H9 (cell line): ENCODE data around the gene SOD3. TPM values are rescaled to one million over a fixed set of nuclear protein-coding genes. Genes with fewer than 3 reads are reported as not detected.

Experiments used
- DNase-seq: peaks from one replicate; pipeline ENCODE4 v3.0.0-alpha.2; 2017
- H2AFZ ChIP-seq: one replicate; pipeline ENCODE4 v1.6.1; 2013; ENCODE audit warnings: mild to moderate bottlenecking, low read length, control low read depth, moderate library complexity
- H2AK5ac ChIP-seq: 2 replicates; pipeline ENCODE4 v1.6.1; 2013; ENCODE audit warnings: low read length, control low read depth, mixed read lengths; ENCODE audit not compliant: insufficient read length
- H2BK120ac ChIP-seq: one replicate; pipeline ENCODE4 v1.6.1; 2013; ENCODE audit warnings: low read depth, mild to moderate bottlenecking, low read length, control low read depth, inconsistent platforms; ENCODE audit not compliant: poor library complexity, severe bottlenecking
- H2BK12ac ChIP-seq: 2 replicates; pipeline ENCODE4 v1.6.1; 2013; ENCODE audit warnings: low read length, control low read depth, mixed read lengths, low read depth; ENCODE audit not compliant: insufficient read length
- H2BK15ac ChIP-seq: 2 replicates; pipeline ENCODE4 v1.6.1; 2013; ENCODE audit warnings: low read depth, low read length, control low read depth
- H2BK20ac ChIP-seq: one replicate; pipeline ENCODE4 v1.6.1; 2013; ENCODE audit warnings: low read depth, mild to moderate bottlenecking, low read length, control low read depth, inconsistent platforms; ENCODE audit not compliant: poor library complexity, severe bottlenecking
- H2BK5ac ChIP-seq: 2 replicates; pipeline ENCODE4 v1.6.1; 2013; ENCODE audit warnings: low read length, control low read depth, mixed read lengths; ENCODE audit not compliant: insufficient read length
- H3K14ac ChIP-seq: 2 replicates; pipeline ENCODE4 v1.6.1; 2013; ENCODE audit warnings: low read length, control low read depth; ENCODE audit not compliant: insufficient read depth
- H3K18ac ChIP-seq: 2 replicates; pipeline ENCODE4 v1.6.1; 2013; ENCODE audit warnings: low read depth, mild to moderate bottlenecking, mixed read lengths, low read length, control low read depth; ENCODE audit not compliant: insufficient read length
- H3K23ac ChIP-seq: 2 replicates; pipeline ENCODE4 v1.6.1; 2013; ENCODE audit warnings: low read length, control low read depth, mixed read lengths, low read depth; ENCODE audit not compliant: insufficient read length
- H3K23me2 ChIP-seq: 2 replicates; pipeline ENCODE4 v1.6.1; 2013; ENCODE audit warnings: low read depth, mild to moderate bottlenecking, mixed read lengths, low read length, control low read depth; ENCODE audit not compliant: insufficient read length, poor library complexity, severe bottlenecking
- H3K27ac ChIP-seq: 2 replicates; pipeline ENCODE4 v1.5.1; 2013; ENCODE audit warnings: low read length, control low read depth, mixed read lengths, low read depth; ENCODE audit not compliant: insufficient read length
- H3K27me3 ChIP-seq: 2 replicates; pipeline ENCODE4 v1.6.1; 2013; ENCODE audit warnings: low read length, control low read depth, inconsistent platforms; ENCODE audit not compliant: insufficient read depth
- H3K4ac ChIP-seq: 2 replicates; pipeline ENCODE4 v1.6.1; 2013; ENCODE audit warnings: low read depth, mild to moderate bottlenecking, control low read depth, inconsistent platforms, low read length, moderate library complexity
- H3K4me1 ChIP-seq: 2 replicates; pipeline ENCODE4 v1.6.1; 2013; ENCODE audit warnings: low read length, control low read depth, inconsistent platforms; ENCODE audit not compliant: insufficient read depth
- H3K4me2 ChIP-seq: 2 replicates; pipeline ENCODE4 v1.6.1; 2013; ENCODE audit warnings: low read length, control low read depth, mixed read lengths; ENCODE audit not compliant: insufficient read length, insufficient read depth
- H3K56ac ChIP-seq: 2 replicates; pipeline ENCODE4 v1.6.1; 2013; ENCODE audit warnings: low read depth, mild to moderate bottlenecking, mixed read lengths, low read length, control low read depth; ENCODE audit not compliant: insufficient read length
- H3K79me1 ChIP-seq: 2 replicates; pipeline ENCODE4 v1.6.1; 2013; ENCODE audit warnings: low read depth, mild to moderate bottlenecking, moderate library complexity, low read length, control low read depth, inconsistent platforms; ENCODE audit not compliant: insufficient read depth, poor library complexity, severe bottlenecking
- H3K79me2 ChIP-seq: 2 replicates; pipeline ENCODE4 v1.6.1; 2013; ENCODE audit warnings: low read length, control low read depth, inconsistent platforms; ENCODE audit not compliant: insufficient read depth
- H3K9ac ChIP-seq: 2 replicates; pipeline ENCODE4 v1.6.1; 2013; ENCODE audit warnings: low read length, control low read depth, mixed read lengths; ENCODE audit not compliant: insufficient read length; ENCODE audit errors: extremely low read depth
- H3K9me3 ChIP-seq: one replicate; pipeline ENCODE4 v1.6.1; 2013; ENCODE audit warnings: low read depth, low read length, inconsistent platforms; ENCODE audit not compliant: control insufficient read depth
- H3T11ph ChIP-seq: one replicate; pipeline ENCODE4 v1.6.1; 2013; ENCODE audit warnings: mild to moderate bottlenecking, low read length, control low read depth, inconsistent platforms
- H4K20me1 ChIP-seq: one replicate; pipeline ENCODE4 v1.6.1; 2013; ENCODE audit not compliant: control insufficient read depth, insufficient read length, insufficient read depth
- H4K5ac ChIP-seq: 2 replicates; pipeline ENCODE4 v1.6.1; 2013; ENCODE audit warnings: low read depth, mild to moderate bottlenecking, mixed read lengths, low read length, control low read depth; ENCODE audit not compliant: insufficient read length
- H4K8ac ChIP-seq: replicated peaks from 2 replicates; pipeline ENCODE4 v1.6.1; 2013; ENCODE audit warnings: low read length, control low read depth, mixed read lengths, low read depth; ENCODE audit not compliant: insufficient read length
- H4K91ac ChIP-seq: 2 replicates; pipeline ENCODE4 v1.6.1; 2013; ENCODE audit warnings: low read depth, mild to moderate bottlenecking, moderate library complexity, mixed read lengths, low read length, control low read depth; ENCODE audit not compliant: insufficient read length
- H3K27ac Mint-ChIP-seq, 3 experiments: 2 replicates in 2 of 3; 3 replicates in 1 of 3; pipeline ENCODE4 v1.8.0; 2020 to 2021; ENCODE audit warnings: mixed read lengths in 3 of 3, mild to moderate bottlenecking in 1 of 3, moderate library complexity in 1 of 3
- H3K27me3 Mint-ChIP-seq: 2 replicates; pipeline ENCODE4 v1.8.0; 2021; ENCODE audit warnings: low read depth, mild to moderate bottlenecking, moderate library complexity, mixed read lengths
- H3K36me3 Mint-ChIP-seq, 3 experiments: 2 replicates in 2 of 3; 3 replicates in 1 of 3; pipeline ENCODE4 v1.8.0; 2020 to 2021; ENCODE audit warnings: low read depth in 3 of 3, mixed read lengths in 3 of 3; ENCODE audit not compliant: insufficient read depth in 1 of 3
- H3K4me1 Mint-ChIP-seq, 2 experiments: 2 replicates each; pipeline ENCODE4 v1.8.0; 2020; ENCODE audit warnings: mixed read lengths in 2 of 2
- H3K4me3 Mint-ChIP-seq, 2 experiments: 2 replicates in 1 of 2; 3 replicates in 1 of 2; pipeline ENCODE4 v1.8.0; 2020 to 2021; ENCODE audit warnings: mild to moderate bottlenecking in 2 of 2, mixed read lengths in 2 of 2, moderate library complexity in 1 of 2
- H3K9me3 Mint-ChIP-seq, 2 experiments: 2 replicates in 1 of 2; 3 replicates in 1 of 2; pipeline ENCODE4 v1.8.0; 2020; ENCODE audit warnings: mild to moderate bottlenecking in 2 of 2, mixed read lengths in 2 of 2, moderate library complexity in 1 of 2
- WGBS: extraction: QIAGEN DNeasy Blood & Tissue Kit; methylation state at CpG from one replicate; pipeline ENCODE4 v1.1.7; 2013; ENCODE audit warnings: missing lambda C conversion rate, low lambda C conversion rate, mixed read lengths; ENCODE audit not compliant: insufficient read length; ENCODE audit errors: extremely low coverage; 5-methylcytosine and 5-hydroxymethylcytosine counted together
- total RNA-seq: library from RNA; stranded (reverse); gene quantifications from 2 replicates; pipeline ENCODE4 v1.2.1, GENCODE V29; 2021
- TF ChIP-seq, protein P1 (sequence below): fragments of 200-600 bp; sonication (generic); conservative IDR thresholded peaks from 3 replicates; pipeline ENCODE4 v1.8.0; 2021; ENCODE audit warnings: antibody characterized with exemption, mild to moderate bottlenecking

SOD3 gene
- total RNA-seq, 1 experiment from 2014 or later: 3.3 TPM

DNA sequence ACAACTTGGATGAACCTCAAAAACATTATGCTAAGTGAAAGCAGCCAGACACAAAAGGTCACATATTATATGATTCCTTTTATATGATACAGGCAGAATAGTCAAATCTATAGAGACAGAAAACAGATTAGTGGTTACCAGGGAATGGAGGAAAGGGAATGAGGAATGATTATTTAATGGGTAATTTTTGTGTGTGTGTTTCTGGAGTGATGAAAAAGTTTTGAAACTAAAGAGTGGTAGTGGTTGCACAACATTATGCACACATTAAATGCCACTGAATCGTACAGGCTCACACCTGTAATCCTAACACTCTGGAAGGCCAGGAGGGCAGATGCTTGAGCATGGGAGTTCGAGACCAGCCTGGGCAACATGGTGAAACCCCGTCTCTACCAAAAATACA is 19.6 kb upstream of the SOD3 start:
- Histone ChIP-seq H3K18ac (no peak overlapping the region), H3K27ac (no peak overlapping the region), H3K56ac (no peak overlapping the region), H4K20me1 (no peaks in the 10 kb centered on the region), H2AK5ac (no peak overlapping the region), H3K4ac (no peak overlapping the region), H2BK5ac (no peak overlapping the region), H3K27me3 (no peaks in the 10 kb centered on the region), H3K23ac (no peak overlapping the region), H4K91ac (no peak overlapping the region), H3K79me1 (no peaks in the 10 kb centered on the region), H2BK20ac (no peak overlapping the region), H3K9ac (no peak overlapping the region), H3K4me2 (no peak overlapping the region), H2BK15ac (no peak overlapping the region), H2BK120ac (no peak overlapping the region), H3K4me1 (no peaks in the 10 kb centered on the region), H3K9me3 (no peaks in the 10 kb centered on the region), H2BK12ac (no peak overlapping the region), H2AFZ (no peak overlapping the region), H4K8ac (no peak overlapping the region), H3K23me2 (no peaks in the 10 kb centered on the region), H3T11ph (no peak overlapping the region), H4K5ac (no peak overlapping the region), H3K79me2 (no peaks in the 10 kb centered on the region), H3K14ac (no peak overlapping the region)
- H3K9me3 Mint-ChIP-seq: no peaks in the 10 kb centered on the region; a peak in 1 of 5 replicates
- H3K4me3 Mint-ChIP-seq: no peak overlapping the region; a peak in 1 of 5 replicates
- WGBS: no CpG with 5 or more reads among the region's 3 CpGs
- H3K27ac Mint-ChIP-seq: no peak overlapping the region
- TF ChIP-seq, protein P1, sequence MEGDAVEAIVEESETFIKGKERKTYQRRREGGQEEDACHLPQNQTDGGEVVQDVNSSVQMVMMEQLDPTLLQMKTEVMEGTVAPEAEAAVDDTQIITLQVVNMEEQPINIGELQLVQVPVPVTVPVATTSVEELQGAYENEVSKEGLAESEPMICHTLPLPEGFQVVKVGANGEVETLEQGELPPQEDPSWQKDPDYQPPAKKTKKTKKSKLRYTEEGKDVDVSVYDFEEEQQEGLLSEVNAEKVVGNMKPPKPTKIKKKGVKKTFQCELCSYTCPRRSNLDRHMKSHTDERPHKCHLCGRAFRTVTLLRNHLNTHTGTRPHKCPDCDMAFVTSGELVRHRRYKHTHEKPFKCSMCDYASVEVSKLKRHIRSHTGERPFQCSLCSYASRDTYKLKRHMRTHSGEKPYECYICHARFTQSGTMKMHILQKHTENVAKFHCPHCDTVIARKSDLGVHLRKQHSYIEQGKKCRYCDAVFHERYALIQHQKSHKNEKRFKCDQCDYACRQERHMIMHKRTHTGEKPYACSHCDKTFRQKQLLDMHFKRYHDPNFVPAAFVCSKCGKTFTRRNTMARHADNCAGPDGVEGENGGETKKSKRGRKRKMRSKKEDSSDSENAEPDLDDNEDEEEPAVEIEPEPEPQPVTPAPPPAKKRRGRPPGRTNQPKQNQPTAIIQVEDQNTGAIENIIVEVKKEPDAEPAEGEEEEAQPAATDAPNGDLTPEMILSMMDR: no peak
- H3K36me3 Mint-ChIP-seq: no peaks in the 10 kb centered on the region; a peak in 1 of 7 replicates
- no peaks in the 10 kb centered on the region; the same call in 1 of the 2 replicates for H3K27me3 Mint-ChIP-seq
- H3K4me1 Mint-ChIP-seq: peaks cover 2 to 4% of the 10 kb centered on the region in 2 experiments; a peak in 2 of 4 replicates
- no peak for DNase-seq
